HFF-Myc (cell line): ENCODE data around the gene TRIM36.

Experiments
- DNase-seq: peaks from one replicate; pipeline ENCODE4 v3.0.0-alpha.2; 2011; ENCODE audit warnings: low read depth; ENCODE audit errors: extremely low read depth
- H3K4me3 ChIP-seq: replicated peaks from 2 replicates; pipeline ENCODE4 v1.5.1; 2011; ENCODE audit warnings: low read depth, mild to moderate bottlenecking, control low read depth, low read length
- TF ChIP-seq, protein P1 (sequence below): IDR thresholded peaks from 2 replicates; pipeline ENCODE4 v1.5.1; 2012; ENCODE audit warnings: mild to moderate bottlenecking, low read depth, low read length, control low read depth; ENCODE audit errors: missing control alignments

Gene TRIM36

DNA sequence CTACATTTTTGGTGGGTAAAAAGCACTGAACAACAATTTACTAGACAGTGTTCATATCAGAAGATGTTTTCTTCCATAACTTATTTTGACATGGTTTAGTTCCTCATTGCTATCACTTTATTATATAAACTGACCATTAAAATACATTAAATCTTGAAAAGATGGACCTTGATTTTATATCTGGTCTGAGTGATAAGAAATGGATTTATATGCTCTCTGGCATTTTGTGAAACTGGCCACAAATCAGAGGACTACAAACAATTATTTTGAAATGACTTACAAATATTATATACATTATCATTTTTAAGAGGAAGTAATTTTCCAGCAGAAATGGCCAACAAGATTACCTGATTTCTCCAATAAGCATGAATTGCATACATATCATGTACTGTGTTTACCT, 23.6 kb upstream of the TRIM36 start:
- no peak overlapping the region for H3K4me3 ChIP-seq
- TF ChIP-seq, protein P1, sequence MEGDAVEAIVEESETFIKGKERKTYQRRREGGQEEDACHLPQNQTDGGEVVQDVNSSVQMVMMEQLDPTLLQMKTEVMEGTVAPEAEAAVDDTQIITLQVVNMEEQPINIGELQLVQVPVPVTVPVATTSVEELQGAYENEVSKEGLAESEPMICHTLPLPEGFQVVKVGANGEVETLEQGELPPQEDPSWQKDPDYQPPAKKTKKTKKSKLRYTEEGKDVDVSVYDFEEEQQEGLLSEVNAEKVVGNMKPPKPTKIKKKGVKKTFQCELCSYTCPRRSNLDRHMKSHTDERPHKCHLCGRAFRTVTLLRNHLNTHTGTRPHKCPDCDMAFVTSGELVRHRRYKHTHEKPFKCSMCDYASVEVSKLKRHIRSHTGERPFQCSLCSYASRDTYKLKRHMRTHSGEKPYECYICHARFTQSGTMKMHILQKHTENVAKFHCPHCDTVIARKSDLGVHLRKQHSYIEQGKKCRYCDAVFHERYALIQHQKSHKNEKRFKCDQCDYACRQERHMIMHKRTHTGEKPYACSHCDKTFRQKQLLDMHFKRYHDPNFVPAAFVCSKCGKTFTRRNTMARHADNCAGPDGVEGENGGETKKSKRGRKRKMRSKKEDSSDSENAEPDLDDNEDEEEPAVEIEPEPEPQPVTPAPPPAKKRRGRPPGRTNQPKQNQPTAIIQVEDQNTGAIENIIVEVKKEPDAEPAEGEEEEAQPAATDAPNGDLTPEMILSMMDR, result no peak
- DNase-seq, result no peak

DNA sequence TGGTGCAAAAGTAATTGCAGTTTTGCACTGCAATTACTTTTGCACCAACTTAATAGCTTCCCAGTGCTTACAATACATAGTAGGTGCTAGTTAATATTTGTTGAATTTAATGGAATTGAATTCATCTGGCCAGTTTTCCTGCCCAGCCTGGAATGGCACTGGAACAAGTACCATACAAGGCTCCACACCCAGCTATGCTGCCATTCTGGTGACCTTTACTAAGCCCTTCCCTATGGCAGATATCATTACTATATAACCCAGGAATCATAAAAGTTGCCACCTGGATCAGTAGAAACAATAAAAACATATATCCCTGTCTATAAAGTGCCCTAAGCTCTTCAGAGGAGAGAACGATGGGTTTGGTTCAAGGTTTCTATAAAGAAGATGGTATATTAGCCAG, 22.4 kb upstream of the TRIM36 start:
- no peak overlapping the region for H3K4me3 ChIP-seq
- TF ChIP-seq, protein P1, result no peak
- no peak for DNase-seq

DNA sequence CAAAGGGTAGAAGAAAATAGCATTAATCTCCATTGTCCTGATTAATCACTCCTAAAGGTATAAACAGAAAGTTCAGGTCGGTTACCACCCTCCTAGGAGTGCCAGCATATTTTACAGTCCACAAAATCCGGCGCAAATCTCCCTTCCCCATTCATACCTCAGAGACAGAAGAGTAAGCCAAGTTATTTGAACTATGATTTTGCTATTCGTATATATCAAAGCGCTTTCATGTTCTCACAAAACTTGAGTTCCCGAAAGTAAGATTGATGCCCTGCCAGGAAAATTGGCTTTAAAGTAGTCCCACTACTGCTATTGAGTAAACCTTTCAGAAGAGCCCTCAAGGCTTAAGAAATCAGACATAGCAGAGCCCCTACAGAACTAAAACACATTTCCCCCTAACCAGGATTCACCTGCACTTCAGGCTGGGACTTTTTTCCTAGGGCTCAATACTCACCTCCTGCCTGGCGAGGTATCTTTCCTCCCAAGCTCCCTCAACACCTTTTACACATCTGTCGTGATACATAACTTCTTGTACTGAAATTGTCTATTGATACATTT, 21.8 kb upstream of the TRIM36 start:
- DNase-seq, result no peak
- TF ChIP-seq, protein P1, result no peak
- H3K4me3 ChIP-seq, result no peak overlapping the region

DNA sequence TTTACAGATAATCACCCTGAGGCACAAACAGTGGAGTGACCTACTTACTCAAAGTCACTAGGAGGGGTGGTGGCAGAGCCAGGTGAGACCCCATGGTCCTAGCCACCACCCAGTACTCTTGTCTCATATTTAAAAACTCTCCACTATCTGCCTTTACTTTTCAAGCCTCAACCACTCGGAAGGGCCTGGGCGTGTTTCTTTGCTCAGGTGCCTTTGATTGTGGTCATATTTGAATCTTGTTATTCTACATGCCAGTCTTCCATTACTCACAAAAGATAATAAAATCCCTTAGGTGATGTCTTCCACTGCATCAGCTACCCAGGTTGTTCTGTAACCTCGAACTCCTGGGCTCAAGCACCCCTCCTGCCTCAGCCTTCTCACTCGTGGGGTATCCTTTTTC, 20.7 kb upstream of the TRIM36 start:
- DNase-seq, result no peak
- no peak overlapping the region for H3K4me3 ChIP-seq
- TF ChIP-seq, protein P1, result no peak

DNA sequence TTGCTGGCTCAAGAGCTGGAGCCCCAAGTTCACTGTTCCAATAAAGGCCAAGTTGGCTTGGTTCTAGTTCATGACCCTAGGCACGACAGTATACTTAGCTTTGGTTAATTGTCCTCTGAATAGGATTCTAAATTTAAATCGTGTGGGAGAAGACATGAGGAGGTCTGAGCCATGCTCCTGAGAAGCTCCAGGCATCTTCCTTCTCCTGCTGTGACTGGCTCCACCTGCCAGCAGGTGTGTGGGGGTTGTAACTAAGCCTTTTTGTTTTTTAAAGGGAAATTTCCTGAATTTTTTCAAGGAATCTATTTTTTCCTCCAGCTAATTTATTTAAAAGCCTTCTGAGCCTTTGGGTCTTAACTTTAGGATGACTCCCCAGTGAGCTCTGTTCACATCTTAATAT, 20.2 kb upstream of the TRIM36 start:
- TF ChIP-seq, protein P1, result no peak
- DNase-seq, result no peak
- no peak overlapping the region for H3K4me3 ChIP-seq

DNA sequence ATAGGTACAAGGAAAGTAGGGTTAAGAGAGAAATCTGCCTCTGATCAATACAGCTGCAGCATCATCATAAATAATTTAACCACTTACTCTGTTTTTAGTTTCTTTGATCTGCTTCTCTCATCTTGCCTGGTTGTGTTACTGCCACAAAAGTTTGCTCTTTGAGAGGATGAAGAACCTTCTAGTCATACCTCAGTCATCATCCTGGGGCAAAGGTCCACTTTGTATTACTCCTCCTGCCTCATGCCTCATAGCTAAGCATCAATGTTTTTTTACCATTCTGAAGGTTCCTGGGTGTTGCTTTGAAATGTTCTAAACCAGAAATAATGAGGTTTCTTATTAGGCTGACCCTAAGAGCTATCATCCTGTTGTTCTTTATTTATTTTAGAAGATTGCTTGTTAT, 17.1 kb upstream of the TRIM36 start:
- H3K4me3 ChIP-seq, result no peak overlapping the region
- no peak for DNase-seq
- TF ChIP-seq, protein P1, result no peak

DNA sequence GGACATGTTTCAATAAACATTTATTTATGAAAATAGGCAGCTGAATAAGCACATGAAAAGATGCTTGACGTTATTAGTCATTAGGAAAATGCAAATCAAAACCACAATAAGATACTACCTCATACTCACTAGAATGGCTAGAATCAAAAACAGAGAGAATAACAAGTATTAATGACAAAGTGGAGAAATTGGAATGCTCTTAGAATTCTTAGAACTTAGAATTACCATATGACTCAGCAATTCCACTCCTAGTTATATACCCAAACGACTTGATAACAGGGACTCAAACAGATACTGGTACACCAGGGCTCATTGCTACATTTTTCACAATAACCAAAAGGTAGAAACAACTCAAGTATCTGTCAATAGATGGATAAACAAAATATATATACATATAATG, 15.1 kb upstream of the TRIM36 start:
- no peak for DNase-seq
- TF ChIP-seq, protein P1, result no peak
- no peak overlapping the region for H3K4me3 ChIP-seq
